ENCODE data around the gene ENTPD5.
"Not testable (repeated sequence)": the region's sequence is repeated elsewhere in the genome, so short reads cannot be mapped to it uniquely, and the experiment has no call there.

Gene ENTPD5

DNA sequence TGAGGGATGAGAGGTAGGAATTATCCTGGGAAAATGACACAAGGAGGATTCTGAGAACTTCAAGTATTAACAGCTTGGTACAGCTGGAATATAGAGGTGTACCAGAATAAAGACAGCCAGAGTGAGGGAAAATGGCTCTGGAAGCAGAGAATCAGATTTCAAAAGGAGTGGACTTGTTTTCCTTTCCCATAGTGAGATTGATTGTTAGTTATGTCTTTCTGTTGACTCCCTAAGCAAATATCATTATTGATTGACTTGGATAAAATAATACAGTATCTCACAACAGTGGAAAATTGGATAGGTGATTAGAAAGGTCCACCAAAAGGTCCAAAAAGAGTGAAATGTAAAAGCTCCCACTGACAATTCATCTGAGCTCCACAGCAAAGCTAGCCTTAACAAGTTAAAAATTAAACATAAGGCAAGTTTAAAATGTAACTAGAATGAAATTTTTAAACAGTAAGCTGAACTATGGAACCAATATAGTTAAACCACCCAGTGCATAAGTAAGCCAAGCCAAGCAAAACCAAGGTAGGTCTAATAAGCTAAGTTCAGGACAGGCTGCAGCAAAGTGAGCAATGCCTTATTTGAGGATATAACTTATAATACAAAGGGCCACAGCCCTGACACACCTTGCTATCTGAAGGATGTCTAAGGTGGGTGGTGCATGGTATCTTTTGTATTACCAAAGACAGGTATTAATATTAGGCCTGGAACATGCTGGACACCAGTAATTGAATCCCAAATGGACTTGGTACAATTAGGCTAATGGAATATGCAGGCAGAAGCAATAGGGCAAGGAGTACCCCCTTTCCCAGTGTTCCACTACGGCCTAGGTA is 21.8 kb downstream of the ENTPD5 start:
- H3K36me3 ChIP-seq (ENCODE audit: control insufficient read depth, insufficient read depth, low read length), result no peaks in the 10 kb centered on the region
- no peak overlapping the region for H3K9ac ChIP-seq (ENCODE audit: low read length)
- H3K27me3 ChIP-seq (ENCODE audit: control insufficient read depth, insufficient read depth, low read length), result no peaks in the 10 kb centered on the region
- no peak overlapping the region for H3K4me3 ChIP-seq (ENCODE audit: low read length)
- no peaks in the 10 kb centered on the region for H3K4me1 ChIP-seq (ENCODE audit: control insufficient read depth, insufficient read depth, low read length)
- peak overlapping the region; percentile 17 for H3K27ac ChIP-seq (ENCODE audit: low read depth, low read length)

DNA sequence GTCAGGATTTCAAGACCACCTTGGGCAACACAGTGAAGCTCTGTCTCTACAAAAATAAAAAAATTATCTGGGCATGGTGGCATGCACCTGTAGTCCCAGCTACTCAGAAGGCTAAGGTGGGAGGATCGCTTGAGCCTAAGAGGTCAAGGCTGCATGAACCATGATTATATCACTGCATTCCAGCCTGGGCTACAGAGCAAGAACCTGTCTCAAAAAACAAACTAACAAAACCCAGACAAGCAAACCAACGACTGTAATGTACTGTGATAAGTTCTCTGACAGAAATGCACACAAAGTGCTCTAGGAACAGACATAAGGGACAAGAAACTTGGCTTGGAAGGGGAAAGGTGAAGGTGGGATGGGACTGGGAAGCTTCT is 22.4 kb downstream of the ENTPD5 start:
- no peaks in the 10 kb centered on the region for H3K4me1 ChIP-seq (ENCODE audit: control insufficient read depth, insufficient read depth, low read length)
- no peak overlapping the region for H3K9ac ChIP-seq (ENCODE audit: low read length)
- H3K36me3 ChIP-seq (ENCODE audit: control insufficient read depth, insufficient read depth, low read length), result no peaks in the 10 kb centered on the region
- no peak overlapping the region for H3K4me3 ChIP-seq (ENCODE audit: low read length)
- no peak overlapping the region for H3K27ac ChIP-seq (ENCODE audit: low read depth, low read length)
- no peaks in the 10 kb centered on the region for H3K27me3 ChIP-seq (ENCODE audit: control insufficient read depth, insufficient read depth, low read length)

DNA sequence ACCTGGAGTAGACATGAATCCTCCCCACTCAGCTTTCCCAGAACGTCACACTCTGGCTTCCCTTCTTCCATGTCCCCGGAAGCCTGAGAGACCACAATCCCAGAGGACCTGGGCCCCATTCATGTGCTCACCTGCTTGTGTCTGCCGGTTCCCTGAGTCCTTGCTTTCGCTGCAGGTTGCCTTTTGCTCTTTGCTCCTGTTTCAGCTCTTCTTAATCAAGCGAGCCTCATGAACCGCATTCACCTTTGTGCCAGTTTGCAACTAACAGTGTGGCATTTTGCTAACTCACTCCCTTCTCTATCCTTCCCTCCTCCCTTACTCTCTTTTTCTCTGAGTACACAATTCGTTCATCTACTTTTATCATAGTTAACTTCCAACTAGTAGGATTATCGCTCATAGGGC is 23.1 kb downstream of the ENTPD5 start:
- Histone ChIP-seq H3K27me3 (ENCODE audit: control insufficient read depth, insufficient read depth, low read length) (no peaks in the 10 kb centered on the region), H3K9ac (ENCODE audit: low read length) (no peak overlapping the region), H3K27ac (ENCODE audit: low read depth, low read length) (no peak overlapping the region), H3K4me3 (ENCODE audit: low read length) (peak overlapping the region; percentile 38), H3K4me1 (ENCODE audit: control insufficient read depth, insufficient read depth, low read length) (no peaks in the 10 kb centered on the region), H3K36me3 (ENCODE audit: control insufficient read depth, insufficient read depth, low read length) (no peaks in the 10 kb centered on the region)

DNA sequence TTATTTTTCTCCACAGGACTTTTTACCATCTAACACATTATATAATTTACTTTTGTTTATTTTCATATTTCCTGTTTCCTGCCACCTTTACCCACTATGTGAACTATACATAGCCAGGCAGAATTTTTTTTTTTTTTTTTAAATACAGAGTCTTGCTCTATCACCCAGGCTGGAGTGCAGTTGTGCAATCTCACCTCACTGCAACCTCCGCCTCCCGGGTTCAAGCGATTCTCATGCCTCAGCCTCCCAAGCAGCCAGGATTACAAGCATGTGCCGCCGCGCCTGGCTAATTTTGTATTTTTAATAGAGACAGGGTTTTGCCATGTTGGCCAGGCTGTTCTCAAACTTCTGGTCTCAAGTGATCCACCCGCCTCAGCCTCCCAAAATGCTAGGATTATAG is 24.2 kb downstream of the ENTPD5 start:
- H3K4me1 ChIP-seq (ENCODE audit: control insufficient read depth, insufficient read depth, low read length); H3K9ac ChIP-seq (ENCODE audit: low read length); H3K27me3 ChIP-seq (ENCODE audit: control insufficient read depth, insufficient read depth, low read length); H3K36me3 ChIP-seq (ENCODE audit: control insufficient read depth, insufficient read depth, low read length); H3K27ac ChIP-seq (ENCODE audit: low read depth, low read length): not testable (repeated sequence)
- H3K4me3 ChIP-seq (ENCODE audit: low read length), result peak overlapping the region; percentile 18

DNA sequence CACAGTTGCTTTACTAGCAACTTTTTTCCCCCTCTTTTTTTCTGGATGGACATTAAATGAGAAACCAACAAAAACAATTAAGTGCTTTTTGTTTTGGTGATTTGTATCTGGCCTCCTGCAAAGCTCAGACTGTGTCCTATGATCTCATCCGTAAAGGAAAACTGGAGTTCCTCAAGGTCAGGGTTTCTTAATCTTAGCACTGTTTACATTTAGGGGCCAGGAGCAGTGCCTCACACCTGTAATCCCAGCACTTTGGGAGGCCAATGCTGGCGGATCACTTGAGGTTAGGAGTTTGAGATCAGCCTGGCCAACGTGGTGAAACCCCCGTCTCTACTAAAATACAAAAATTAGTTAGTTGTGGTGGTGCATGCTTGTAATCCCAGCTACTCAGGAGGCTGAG is 28.0 kb downstream of the ENTPD5 start:
- Histone ChIP-seq H3K36me3 (ENCODE audit: control insufficient read depth, insufficient read depth, low read length) (peaks cover 2% of the 10 kb centered on the region), H3K9ac (ENCODE audit: low read length) (no peak overlapping the region), H3K4me3 (ENCODE audit: low read length) (no peak overlapping the region), H3K27me3 (ENCODE audit: control insufficient read depth, insufficient read depth, low read length) (no peaks in the 10 kb centered on the region), H3K27ac (ENCODE audit: low read depth, low read length) (no peak overlapping the region), H3K4me1 (ENCODE audit: control insufficient read depth, insufficient read depth, low read length) (no peaks in the 10 kb centered on the region)

DNA sequence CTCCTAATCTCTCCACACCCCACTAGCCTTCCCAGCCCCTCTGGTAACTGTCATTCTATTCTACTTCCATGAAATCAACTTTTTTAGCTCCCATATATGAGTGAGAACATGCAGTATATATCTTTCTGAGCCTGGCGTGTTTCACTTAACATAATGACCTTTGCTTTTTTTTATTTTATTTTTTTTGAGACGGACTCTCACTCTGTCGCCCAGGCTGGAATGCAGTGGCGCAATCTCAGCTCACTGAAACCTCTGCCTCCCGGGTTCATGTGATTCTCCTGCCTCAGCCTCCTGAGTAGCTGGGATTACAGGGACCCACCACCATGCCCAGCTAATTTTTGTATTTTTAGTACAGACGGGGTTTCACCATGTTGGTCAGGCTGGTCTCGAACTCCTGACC is 30.4 kb downstream of the ENTPD5 start:
- H3K36me3 ChIP-seq (ENCODE audit: control insufficient read depth, insufficient read depth, low read length); H3K4me3 ChIP-seq (ENCODE audit: low read length); H3K4me1 ChIP-seq (ENCODE audit: control insufficient read depth, insufficient read depth, low read length); H3K27me3 ChIP-seq (ENCODE audit: control insufficient read depth, insufficient read depth, low read length); H3K9ac ChIP-seq (ENCODE audit: low read length); H3K27ac ChIP-seq (ENCODE audit: low read depth, low read length): not testable (repeated sequence)

DNA sequence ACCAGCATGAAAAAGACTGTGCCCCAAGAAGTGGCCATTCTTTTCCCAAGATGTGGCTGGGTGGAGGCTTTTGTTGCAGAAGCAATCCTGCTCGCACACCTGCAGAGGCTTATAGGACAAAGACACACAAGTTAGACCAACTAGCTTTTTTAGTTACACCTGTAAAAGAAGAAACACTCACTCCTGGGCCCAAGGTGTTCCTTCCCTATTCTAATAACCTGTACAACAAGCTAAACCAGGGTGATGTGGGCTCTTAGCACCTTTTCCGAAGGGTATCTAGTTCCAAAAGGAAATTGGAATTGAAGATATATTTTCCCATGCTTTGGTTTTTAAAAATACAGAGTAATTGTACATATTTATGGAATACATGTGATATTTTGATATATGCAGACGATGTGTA is 31.0 kb downstream of the ENTPD5 start:
- no peak overlapping the region for H3K9ac ChIP-seq (ENCODE audit: low read length)
- peaks cover 5% of the 10 kb centered on the region for H3K36me3 ChIP-seq (ENCODE audit: control insufficient read depth, insufficient read depth, low read length)
- no peak overlapping the region for H3K4me3 ChIP-seq (ENCODE audit: low read length)
- H3K27ac ChIP-seq (ENCODE audit: low read depth, low read length), result no peak overlapping the region
- H3K4me1 ChIP-seq (ENCODE audit: control insufficient read depth, insufficient read depth, low read length), result no peaks in the 10 kb centered on the region
- no peaks in the 10 kb centered on the region for H3K27me3 ChIP-seq (ENCODE audit: control insufficient read depth, insufficient read depth, low read length)

- H3K4me1 ChIP-seq (ENCODE audit: control insufficient read depth, insufficient read depth, low read length), result no peaks in the 10 kb centered on the region
- no peak overlapping the region for H3K9ac ChIP-seq (ENCODE audit: low read length)
- H3K4me3 ChIP-seq (ENCODE audit: low read length), result no peak overlapping the region
- H3K27ac ChIP-seq (ENCODE audit: low read depth, low read length), result no peak overlapping the region
- peaks cover 21% of the 10 kb centered on the region for H3K36me3 ChIP-seq (ENCODE audit: control insufficient read depth, insufficient read depth, low read length)
- H3K27me3 ChIP-seq (ENCODE audit: control insufficient read depth, insufficient read depth, low read length), result no peaks in the 10 kb centered on the region
Observed at GRCh38 chr14:73977896-73978295, 41.2 kb downstream of the ENTPD5 start.

DNA sequence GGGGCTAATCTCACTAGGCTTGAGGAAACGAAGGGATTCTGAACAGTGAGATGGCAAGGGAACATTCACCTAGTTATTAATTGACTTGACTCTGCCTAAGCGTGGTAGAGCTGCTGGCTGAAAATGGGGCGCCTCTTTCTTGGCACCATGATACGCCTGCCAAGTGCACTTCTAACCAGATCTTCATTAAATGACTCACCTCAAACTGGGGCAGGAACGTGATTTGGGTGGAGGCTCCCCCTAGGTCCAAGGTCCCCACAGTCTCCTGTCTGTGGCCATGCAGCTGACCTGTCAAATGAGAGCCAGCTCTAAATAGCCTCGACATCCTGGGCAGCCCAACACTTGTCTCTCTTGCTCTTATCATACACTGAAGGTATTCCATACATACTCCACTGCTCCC is 43.0 kb downstream of the ENTPD5 start:
- no peak overlapping the region for H3K27ac ChIP-seq (ENCODE audit: low read depth, low read length)
- peaks cover 24% of the 10 kb centered on the region for H3K36me3 ChIP-seq (ENCODE audit: control insufficient read depth, insufficient read depth, low read length)
- no peaks in the 10 kb centered on the region for H3K4me1 ChIP-seq (ENCODE audit: control insufficient read depth, insufficient read depth, low read length)
- no peaks in the 10 kb centered on the region for H3K27me3 ChIP-seq (ENCODE audit: control insufficient read depth, insufficient read depth, low read length)
- H3K9ac ChIP-seq (ENCODE audit: low read length), result no peak overlapping the region
- no peak overlapping the region for H3K4me3 ChIP-seq (ENCODE audit: low read length)

DNA sequence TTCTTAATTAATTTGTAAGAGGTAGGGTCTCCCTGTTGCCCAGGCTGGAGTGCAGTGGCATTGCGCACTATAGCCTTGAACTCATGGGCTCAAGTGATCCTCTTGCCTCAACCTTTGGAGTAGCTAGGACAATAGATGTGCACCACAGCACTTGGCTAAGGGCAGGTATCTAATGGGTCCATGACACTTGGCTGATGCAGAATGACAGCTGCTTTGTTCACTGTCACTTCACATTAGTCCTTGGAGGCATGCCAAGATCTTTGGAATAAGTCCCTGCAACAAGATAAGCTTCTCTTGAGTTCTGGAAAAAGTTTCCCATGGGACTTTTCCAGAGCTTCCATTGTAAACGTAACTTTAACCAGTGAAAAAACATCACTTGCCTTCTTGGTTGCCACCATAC is 45.6 kb downstream of the ENTPD5 start:
- H3K36me3 ChIP-seq (ENCODE audit: control insufficient read depth, insufficient read depth, low read length), result peaks cover 31% of the 10 kb centered on the region
- no peak overlapping the region for H3K4me3 ChIP-seq (ENCODE audit: low read length)

GRCh38 chr14:73968885-73969284 is 50.2 kb downstream of the ENTPD5 start:
- Histone ChIP-seq H3K4me1 (ENCODE audit: control insufficient read depth, insufficient read depth, low read length) (no peaks in the 10 kb centered on the region), H3K9ac (ENCODE audit: low read length) (no peak overlapping the region), H3K4me3 (ENCODE audit: low read length) (no peak overlapping the region), H3K36me3 (ENCODE audit: control insufficient read depth, insufficient read depth, low read length) (peaks cover 23% of the 10 kb centered on the region), H3K27me3 (ENCODE audit: control insufficient read depth, insufficient read depth, low read length) (no peaks in the 10 kb centered on the region), H3K27ac (ENCODE audit: low read depth, low read length) (no peak overlapping the region)

More for the DNA sequence above, 45.6 kb downstream of the ENTPD5 start:
- Histone ChIP-seq H3K4me1 (ENCODE audit: control insufficient read depth, insufficient read depth, low read length) (no peaks in the 10 kb centered on the region), H3K9ac (ENCODE audit: low read length) (no peak overlapping the region), H3K27me3 (ENCODE audit: control insufficient read depth, insufficient read depth, low read length) (no peaks in the 10 kb centered on the region), H3K27ac (ENCODE audit: low read depth, low read length) (no peak overlapping the region)

GRCh38 chr14:73965216-73965615 is 53.9 kb downstream of the ENTPD5 start:
- Histone ChIP-seq H3K4me1 (ENCODE audit: control insufficient read depth, insufficient read depth, low read length) (no peaks in the 10 kb centered on the region), H3K27me3 (ENCODE audit: control insufficient read depth, insufficient read depth, low read length) (no peaks in the 10 kb centered on the region), H3K27ac (ENCODE audit: low read depth, low read length) (no peak overlapping the region), H3K9ac (ENCODE audit: low read length) (no peak overlapping the region), H3K4me3 (ENCODE audit: low read length) (no peak overlapping the region), H3K36me3 (ENCODE audit: control insufficient read depth, insufficient read depth, low read length) (peaks cover 33% of the 10 kb centered on the region)

DNA sequence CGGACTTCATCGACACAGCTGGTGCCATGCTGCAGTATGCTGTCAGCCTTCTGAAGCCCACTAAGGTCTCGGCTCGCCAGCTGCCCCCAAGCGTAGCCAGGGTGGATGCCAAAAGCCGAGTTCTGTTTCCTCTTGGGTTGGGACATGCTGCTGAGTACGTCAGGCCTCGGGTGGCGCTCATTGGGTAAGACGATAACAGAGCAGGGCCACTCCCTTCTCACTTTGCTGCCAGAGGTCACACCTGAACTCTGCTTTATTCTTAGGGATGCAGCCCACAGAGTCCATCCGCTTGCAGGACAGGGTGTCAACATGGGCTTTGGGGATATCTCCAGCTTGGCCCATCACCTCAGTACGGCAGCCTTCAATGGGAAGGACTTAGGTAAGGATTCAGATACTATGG is 57.9 kb downstream of the ENTPD5 start:
- H3K4me1 ChIP-seq (ENCODE audit: control insufficient read depth, insufficient read depth, low read length), result no peaks in the 10 kb centered on the region
- peaks cover 35% of the 10 kb centered on the region for H3K36me3 ChIP-seq (ENCODE audit: control insufficient read depth, insufficient read depth, low read length)

More for the DNA sequence above, 57.9 kb downstream of the ENTPD5 start:
- Histone ChIP-seq H3K27me3 (ENCODE audit: control insufficient read depth, insufficient read depth, low read length) (no peaks in the 10 kb centered on the region), H3K9ac (ENCODE audit: low read length) (no peak overlapping the region), H3K27ac (ENCODE audit: low read depth, low read length) (no peak overlapping the region), H3K4me3 (ENCODE audit: low read length) (no peak overlapping the region)

All from rectal smooth muscle tissue (tissue), 1 donor.